MM.1S (cell line): ENCODE results near the gene SPACA6.
"Not testable (repeated sequence)": the region's sequence is repeated elsewhere in the genome, so short reads cannot be mapped to it uniquely, and the experiment has no call there.

Source experiments
- DNase-seq: peaks from one replicate; pipeline ENCODE4 v3.0.0-alpha.2; 2015
- H2AFZ ChIP-seq: fragments of 300-600 bp; sonication (generic); 2 replicates; pipeline ENCODE4 v1.6.0; 2016; ENCODE audit warnings: antibody characterized with exemption, low read length
- H3F3A ChIP-seq: fragments of 300-600 bp; sonication (generic); 2 replicates; pipeline ENCODE4 v1.6.1; 2016; ENCODE audit warnings: mild to moderate bottlenecking, antibody characterized with exemption, low read length, moderate library complexity, mixed read lengths; ENCODE audit not compliant: insufficient read depth
- H3K27ac ChIP-seq: fragments of 300-600 bp; sonication (generic); 2 replicates; pipeline ENCODE4 v1.5.1; 2016; ENCODE audit warnings: mild to moderate bottlenecking, low read length
- H3K27me3 ChIP-seq: fragments of 300-600 bp; sonication (generic); replicated peaks from 2 replicates; pipeline ENCODE4 v1.6.0; 2016; ENCODE audit warnings: low read length; ENCODE audit not compliant: insufficient read depth
- H3K36me3 ChIP-seq: fragments of 300-600 bp; sonication (generic); replicated peaks from 2 replicates; pipeline ENCODE4 v1.6.1; 2016; ENCODE audit warnings: mild to moderate bottlenecking, low read length, mixed read lengths; ENCODE audit not compliant: insufficient read depth
- H3K4me1 ChIP-seq: fragments of 300-600 bp; sonication (generic); 2 replicates; pipeline ENCODE4 v1.6.1; 2016; ENCODE audit warnings: low read length, mixed read lengths
- H3K4me2 ChIP-seq: fragments of 300-600 bp; sonication (generic); 2 replicates; pipeline ENCODE4 v1.6.0; 2016; ENCODE audit warnings: low read depth, low read length
- H3K4me3 ChIP-seq: fragments of 300-600 bp; sonication (generic); 2 replicates; pipeline ENCODE4 v1.5.1; 2016; ENCODE audit warnings: low read length, mixed read lengths
- H3K79me2 ChIP-seq: fragments of 300-600 bp; sonication (generic); 2 replicates; pipeline ENCODE4 v1.6.1; 2016; ENCODE audit warnings: mixed run types, low read length, mixed read lengths
- H3K9ac ChIP-seq: fragments of 300-600 bp; sonication (generic); 2 replicates; pipeline ENCODE4 v1.6.1; 2016; ENCODE audit warnings: low read length, mixed read lengths
- H3K9me2 ChIP-seq: fragments of 300-600 bp; sonication (generic); replicated peaks from 2 replicates; pipeline ENCODE4 v1.6.1; 2016; ENCODE audit warnings: mild to moderate bottlenecking, low read length, mixed read lengths; ENCODE audit not compliant: insufficient read depth
- H3K9me3 ChIP-seq: fragments of 300-600 bp; sonication (generic); replicated peaks from 2 replicates; pipeline ENCODE4 v1.6.1; 2016; ENCODE audit warnings: mild to moderate bottlenecking, low read length, mixed read lengths; ENCODE audit not compliant: insufficient read depth
- H4K20me1 ChIP-seq: fragments of 300-600 bp; sonication (generic); 2 replicates; pipeline ENCODE4 v1.6.1; 2016; ENCODE audit warnings: mild to moderate bottlenecking, low read length, moderate library complexity, mixed read lengths; ENCODE audit not compliant: insufficient read depth
- CTCF ChIP-seq: fragments of 300-600 bp; sonication (generic); IDR thresholded peaks from 2 replicates; pipeline ENCODE4 v1.5.1; 2016; ENCODE audit warnings: antibody characterized with exemption, low read length, mixed read lengths
- EZH2 ChIP-seq: fragments of 300-600 bp; sonication (generic); optimal IDR thresholded peaks from 2 replicates; pipeline ENCODE3; 2017; ENCODE audit warnings: low read depth, mild to moderate bottlenecking, antibody characterized with exemption, low read length, mixed read lengths
- EZH2phosphoT487 ChIP-seq: fragments of 300-600 bp; sonication (generic); IDR thresholded peaks from 2 replicates; pipeline ENCODE4 v1.6.1; 2018; ENCODE audit warnings: antibody characterized with exemption, low read length

SPACA6 gene

GRCh38 chr19:51675911-51676565 lies 17.1 kb upstream of the SPACA6 start:
- not testable (repeated sequence) for H3K9me2 ChIP-seq, H3K9me3 ChIP-seq, DNase-seq, H3K79me2 ChIP-seq, H3K9ac ChIP-seq, H3K27me3 ChIP-seq, H3K4me3 ChIP-seq, H2AFZ ChIP-seq, H4K20me1 ChIP-seq, H3K27ac ChIP-seq, H3F3A ChIP-seq, H3K4me2 ChIP-seq, H3K4me1 ChIP-seq, H3K36me3 ChIP-seq
- TF ChIP-seq CTCF = peak; percentile 14; the same call in 1 of the 2 replicates

- Histone ChIP-seq H3K79me2 (no peaks in the 10 kb centered on the region), H3K4me2 (no peak overlapping the region), H4K20me1 (no peaks in the 10 kb centered on the region)
Observed at GRCh38 chr19:51676566-51677083, 16.5 kb upstream of the SPACA6 start.

GRCh38 chr19:51680474-51680873 lies 12.7 kb upstream of the SPACA6 start:
- H3K79me2 ChIP-seq = no peaks in the 10 kb centered on the region
- no peak overlapping the region for H2AFZ ChIP-seq
- no peaks in the 10 kb centered on the region for H3K9me2 ChIP-seq
- DNase-seq = no peak
- H4K20me1 ChIP-seq = no peaks in the 10 kb centered on the region
- no peaks in the 10 kb centered on the region for H3K36me3 ChIP-seq
- no peak overlapping the region for H3K9ac ChIP-seq
- no peak overlapping the region for H3K4me3 ChIP-seq
- no peak overlapping the region for H3K27ac ChIP-seq
- H3K4me2 ChIP-seq = no peak overlapping the region
- no peaks in the 10 kb centered on the region for H3K27me3 ChIP-seq
- TF ChIP-seq CTCF (no peak), EZH2phosphoT487 (no peak), EZH2 (no peak)
- no peaks in the 10 kb centered on the region for H3K9me3 ChIP-seq
- H3F3A ChIP-seq = no peaks in the 10 kb centered on the region
- no peaks in the 10 kb centered on the region for H3K4me1 ChIP-seq

More at GRCh38 chr19:51676566-51677083, 16.5 kb upstream of the SPACA6 start:
- Histone ChIP-seq H3K27ac (no peak overlapping the region), H3K4me1 (no peaks in the 10 kb centered on the region), H3K9ac (no peak overlapping the region), H3F3A (no peaks in the 10 kb centered on the region), H3K36me3 (no peaks in the 10 kb centered on the region), H2AFZ (no peak overlapping the region), H3K4me3 (no peak overlapping the region), H3K9me3 (no peaks in the 10 kb centered on the region), H3K9me2 (no peaks in the 10 kb centered on the region), H3K27me3 (no peaks in the 10 kb centered on the region)
- TF ChIP-seq EZH2 = no peak
- TF ChIP-seq CTCF = no peak
- no peak for TF ChIP-seq EZH2phosphoT487
- DNase-seq = no peak
